Esophagus squamous epithelium (tissue), 4 donors: ENCODE results near the gene UBXN11.

Source experiments
- CTCF ChIP-seq, 6 experiments: fragments of 450-650 bp in 4 of 6; fragments of 200-600 bp in 2 of 6; sonication (generic) in 2 of 6; IDR thresholded peaks; one replicate each; pipeline ENCODE4 v1.5.1; 2016 to 2019; ENCODE audit warnings: antibody characterized with exemption in 6 of 6, mild to moderate bottlenecking in 4 of 6, moderate library complexity in 4 of 6
- POLR2A ChIP-seq, 4 donors: fragments of 450-650 bp; IDR thresholded peaks; one replicate each; pipeline ENCODE4 v1.6.1; 2017; ENCODE audit warnings: antibody characterized with exemption in 4 of 4, mild to moderate bottlenecking in 4 of 4, moderate library complexity in 3 of 4

DNA sequence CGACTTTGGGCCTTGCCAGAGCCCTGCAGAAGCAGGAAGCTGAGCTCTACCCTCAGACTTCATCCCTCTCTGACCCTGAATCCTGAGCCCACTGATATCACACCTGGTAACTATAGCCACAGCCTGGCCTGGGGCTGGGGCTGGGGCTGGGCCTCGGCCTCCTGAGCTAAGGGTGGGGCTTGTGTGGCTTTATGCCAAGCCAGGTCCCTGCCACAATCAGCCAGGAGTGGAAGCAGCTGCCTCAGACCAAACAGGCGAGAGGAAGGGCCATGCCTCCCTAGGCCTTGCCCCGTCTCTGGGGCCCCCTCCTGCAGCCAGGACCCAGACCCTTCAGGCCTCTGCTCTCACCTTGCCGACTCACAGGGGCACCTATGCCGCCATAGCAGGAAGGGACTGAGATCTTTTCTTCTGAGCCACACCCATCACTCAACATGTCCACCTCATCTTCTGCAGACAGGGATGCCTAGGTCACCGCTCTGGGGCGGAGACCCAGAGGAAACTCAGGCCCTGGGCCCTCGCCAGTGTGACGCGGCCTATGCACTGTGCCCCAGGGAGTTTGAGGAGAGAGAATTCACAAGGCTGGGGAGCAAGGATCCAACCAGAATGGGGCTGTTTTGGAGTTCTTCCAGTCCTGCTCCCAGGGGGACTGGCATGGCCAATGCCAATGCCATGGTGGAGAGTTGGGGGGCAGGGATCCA is 5.7 kb downstream of the UBXN11 start:
- TF ChIP-seq CTCF (IDR thresholded peaks at IDR 0.05) (no peak), POLR2A (IDR thresholded peaks at IDR 0.05) (no peak)
